ENCODE measurements around the gene ARMC2. TPM values are rescaled to one million over a fixed set of nuclear protein-coding genes. Genes with fewer than 3 reads are reported as not detected.
"Not testable (repeated sequence)": the region's sequence is repeated elsewhere in the genome, so short reads cannot be mapped to it uniquely, and the experiment has no call there.

Gene ARMC2
- polyA plus RNA-seq, 6 donors from 2014 or later, result 3.4 to 4.9 (median 4.4) TPM

GRCh38 chr6:108959972-108960582 is 111.9 kb downstream of the ARMC2 start:
- ATAC-seq (ENCODE audit: low read depth in 2 of 2) (no peak), DNase-seq (no peak)
- peak overlapping the region in 1 of 6 donors; percentile 27 for H3K27ac Mint-ChIP-seq
- peaks cover 0 to 4% (median 0%) of the 10 kb centered on the region in 3 donors for H3K27me3 Mint-ChIP-seq
- no peaks in the 10 kb centered on the region for H3K9me3 Mint-ChIP-seq
- peaks cover 10 to 20% (median 18%) of the 10 kb centered on the region in 3 donors for H3K4me1 Mint-ChIP-seq
- H3K36me3 Mint-ChIP-seq, result no peaks in the 10 kb centered on the region
- peak overlapping the region in 1 of 8 donors; percentile 73 for H3K4me3 Mint-ChIP-seq

- no peak for DNase-seq
- Mint-ChIP-seq H3K9me3 (no peaks in the 10 kb centered on the region), H3K36me3 (no peaks in the 10 kb centered on the region), H3K4me1 (peaks cover 10 to 20% (median 18%) of the 10 kb centered on the region in 3 donors), H3K4me3 (peak overlapping the region in 1 of 8 donors; percentile 48), H3K27ac (peak overlapping the region in 1 of 6 donors; percentile 7), H3K27me3 (peaks cover 0 to 4% (median 0%) of the 10 kb centered on the region in 3 donors)
- ATAC-seq (ENCODE audit: low read depth in 2 of 2), result no peak
Observed at GRCh38 chr6:108960601-108961000, 112.4 kb downstream of the ARMC2 start.

GRCh38 chr6:108961077-108961476 is 112.9 kb downstream of the ARMC2 start:
- H3K27me3 Mint-ChIP-seq, result peaks cover 0 to 4% (median 0%) of the 10 kb centered on the region in 3 donors
- H3K4me3 Mint-ChIP-seq, result no peak overlapping the region
- DNase-seq (no peak), ATAC-seq (ENCODE audit: low read depth in 2 of 2) (no peak)
- no peaks in the 10 kb centered on the region for H3K36me3 Mint-ChIP-seq
- H3K9me3 Mint-ChIP-seq, result no peaks in the 10 kb centered on the region
- H3K4me1 Mint-ChIP-seq, result peaks cover 10 to 20% (median 18%) of the 10 kb centered on the region in 3 donors
- no peak overlapping the region for H3K27ac Mint-ChIP-seq

- Mint-ChIP-seq H3K4me1 (peaks cover 12 to 28% (median 25%) of the 10 kb centered on the region in 3 donors), H3K36me3 (no peaks in the 10 kb centered on the region), H3K27me3 (peaks cover 0 to 4% (median 0%) of the 10 kb centered on the region in 3 donors), H3K9me3 (no peaks in the 10 kb centered on the region), H3K4me3 (no peak overlapping the region), H3K27ac (no peak overlapping the region)
- DNase-seq, result no peak
- ATAC-seq (ENCODE audit: low read depth in 2 of 2), result no peak
Observed at GRCh38 chr6:108961985-108962384, 113.8 kb downstream of the ARMC2 start.

GRCh38 chr6:108966251-108966650 is 118.0 kb downstream of the ARMC2 start:
- Mint-ChIP-seq H3K27me3 (no peaks in the 10 kb centered on the region), H3K27ac (no peak overlapping the region), H3K36me3 (no peaks in the 10 kb centered on the region), H3K4me3 (no peak overlapping the region), H3K9me3 (no peaks in the 10 kb centered on the region), H3K4me1 (peaks cover 5 to 22% (median 12%) of the 10 kb centered on the region in 3 donors)
- DNase-seq, result no peak
- ATAC-seq (ENCODE audit: low read depth in 2 of 2), result no peak

- DNase-seq (no peak), ATAC-seq (ENCODE audit: low read depth in 2 of 2) (peak; percentile 30 to 55)
Observed at GRCh38 chr6:108966855-108967755, 118.9 kb downstream of the ARMC2 start.

GRCh38 chr6:108968325-108969316 is 120.4 kb downstream of the ARMC2 start:
- H3K27me3 Mint-ChIP-seq, result no peaks in the 10 kb centered on the region
- H3K27ac Mint-ChIP-seq, result peak overlapping the region in 3 of 6 donors; percentile 4 to 71 (median 42)
- ATAC-seq (ENCODE audit: low read depth in 2 of 2) (no peak), DNase-seq (no peak)
- H3K9me3 Mint-ChIP-seq, result no peaks in the 10 kb centered on the region
- peak overlapping the region in 1 of 8 donors; percentile 2 for H3K4me3 Mint-ChIP-seq
- peaks cover 5 to 22% (median 12%) of the 10 kb centered on the region in 3 donors for H3K4me1 Mint-ChIP-seq
- no peaks in the 10 kb centered on the region for H3K36me3 Mint-ChIP-seq

More at GRCh38 chr6:108966855-108967755, 118.9 kb downstream of the ARMC2 start:
- no peaks in the 10 kb centered on the region for H3K36me3 Mint-ChIP-seq
- H3K27me3 Mint-ChIP-seq, result no peaks in the 10 kb centered on the region
- peak overlapping the region in 1 of 8 donors; percentile 6 for H3K4me3 Mint-ChIP-seq
- H3K9me3 Mint-ChIP-seq, result no peaks in the 10 kb centered on the region
- peaks cover 5 to 22% (median 12%) of the 10 kb centered on the region in 3 donors for H3K4me1 Mint-ChIP-seq
- H3K27ac Mint-ChIP-seq, result peak overlapping the region in 4 of 6 donors; percentile 3 to 29 (median 14)

- Mint-ChIP-seq H3K4me1 (peaks cover 5 to 22% (median 12%) of the 10 kb centered on the region in 3 donors), H3K4me3 (no peak overlapping the region), H3K27ac (no peak overlapping the region), H3K27me3 (no peaks in the 10 kb centered on the region), H3K9me3 (no peaks in the 10 kb centered on the region), H3K36me3 (no peaks in the 10 kb centered on the region)
- ATAC-seq (ENCODE audit: low read depth in 2 of 2) (no peak), DNase-seq (no peak)
Observed at GRCh38 chr6:108969776-108970175, 121.6 kb downstream of the ARMC2 start.

- Mint-ChIP-seq H3K4me1 (peaks cover 0 to 9% (median 0%) of the 10 kb centered on the region in 3 donors), H3K27me3 (no peaks in the 10 kb centered on the region), H3K9me3 (peaks cover 0 to 17% (median 9%) of the 10 kb centered on the region in 7 donors), H3K36me3 (no peaks in the 10 kb centered on the region), H3K27ac (peak overlapping the region in 2 of 6 donors; percentile 42 to 58), H3K4me3 (no peak overlapping the region)
- DNase-seq (no peak), ATAC-seq (ENCODE audit: low read depth in 2 of 2) (no peak)
Observed at GRCh38 chr6:108974201-108974600, 126.0 kb downstream of the ARMC2 start.

GRCh38 chr6:108978638-108979037 is 130.4 kb downstream of the ARMC2 start:
- not testable (repeated sequence) for H3K36me3 Mint-ChIP-seq; ATAC-seq (ENCODE audit: low read depth in 2 of 2); H3K4me3 Mint-ChIP-seq; DNase-seq; H3K27me3 Mint-ChIP-seq; H3K4me1 Mint-ChIP-seq; H3K27ac Mint-ChIP-seq
- peaks cover 0 to 27% (median 12%) of the 10 kb centered on the region in 7 donors for H3K9me3 Mint-ChIP-seq

GRCh38 chr6:108982154-108983113 is 134.2 kb downstream of the ARMC2 start:
- no peak overlapping the region for H3K4me3 Mint-ChIP-seq
- DNase-seq (no peak), ATAC-seq (ENCODE audit: low read depth in 2 of 2) (no peak)
- H3K27me3 Mint-ChIP-seq, result no peaks in the 10 kb centered on the region
- H3K27ac Mint-ChIP-seq, result peak overlapping the region in 1 of 6 donors; percentile 31
- peaks cover 0 to 9% (median 3%) of the 10 kb centered on the region in 3 donors for H3K4me1 Mint-ChIP-seq
- peaks cover 9 to 30% of the 10 kb centered on the region in 2 donors for H3K36me3 Mint-ChIP-seq
- peaks cover 0 to 17% (median 7%) of the 10 kb centered on the region in 7 donors for H3K9me3 Mint-ChIP-seq

GRCh38 chr6:108983151-108983550 is 134.9 kb downstream of the ARMC2 start:
- Mint-ChIP-seq H3K27ac (peak overlapping the region in 1 of 6 donors; percentile 40), H3K4me1 (peaks cover 0 to 6% (median 3%) of the 10 kb centered on the region in 3 donors), H3K36me3 (peaks cover 9 to 33% of the 10 kb centered on the region in 2 donors), H3K9me3 (peaks cover 0 to 13% (median 7%) of the 10 kb centered on the region in 7 donors), H3K4me3 (no peak overlapping the region), H3K27me3 (no peaks in the 10 kb centered on the region)
- ATAC-seq (ENCODE audit: low read depth in 2 of 2), result no peak
- DNase-seq, result no peak

Measured in naive B cell (primary cell).